ENCODE data around the gene TAF15. TPM values are rescaled to one million over a fixed set of nuclear protein-coding genes. Genes with fewer than 3 reads are reported as not detected.

The TAF15 gene
- total and polyA plus RNA-seq, 10 of the 15 experiments (the other 5 are each of a cell fraction or from before 2014, with no cell fraction given), result 9.5 to 259 (median 40.4) TPM

- ChIA-PET SMC1A (ENCODE audit: uncharacterized antibody, unreplicated experiment) (interaction anchor here (0.6 to 1.2 kb wide), 3 partner anchors 9 to 115 kb away, joined by 3 to 8 read pairs (median 3); partner anchors contain the start of gene CCL5), POLR2A (no interaction called here), RAD21 (ENCODE audit: unreplicated experiment) (interaction anchor here (1.1 to 1.2 kb wide), 2 partner anchors 14 to 64 kb away, joined by 3 read pairs; partner anchors contain the start of genes CCL5 and RDM1), CTCF (no interaction called here)
- no peak overlapping the region for H3K4me3 ChIP-seq
- BruUV-seq (replicated peaks), result no TSS peak
- no peak for ATAC-seq
- H3K9me3 ChIP-seq (replicated peaks; ENCODE audit: control insufficient read depth, insufficient read depth, low read length), result no peaks in the 10 kb centered on the region; the same call in 2 of the 3 replicates
- H3K4me1 ChIP-seq (ENCODE audit: control insufficient read depth, insufficient read depth, low read length), result no peaks in the 10 kb centered on the region
- H2AFZ ChIP-seq (ENCODE audit: control insufficient read depth, low read depth, low read length), result no peak overlapping the region
- no peaks in the 10 kb centered on the region; the same call in 1 of the 2 replicates for H4K20me1 ChIP-seq (ENCODE audit: control insufficient read depth, insufficient read depth)
- no peak for DNase-seq (ENCODE audit: low read depth, low spot score)
- H3K27ac ChIP-seq (ENCODE audit: control insufficient read depth, insufficient read depth), result no peak overlapping the region
- WGBS (ENCODE audit: insufficient coverage, insufficient replicate concordance, low lambda C conversion rate, missing lambda C conversion rate), result 45% methylated on average over 1 of the region's 1 CpG
- H3K36me3 ChIP-seq (ENCODE audit: control insufficient read depth in 2 of 2, insufficient read depth in 2 of 2, low read length in 1 of 2), result no peaks in the 10 kb centered on the region
- no peaks in the 10 kb centered on the region for H3K27me3 ChIP-seq (replicated peaks in 1 of 2; ENCODE audit: control insufficient read depth in 2 of 2, insufficient read depth in 2 of 2, low read length in 1 of 2)
- H3K79me2 ChIP-seq (ENCODE audit: control insufficient read depth, insufficient read depth, low read length), result no peaks in the 10 kb centered on the region
- in situ Hi-C loops (cut with MboI) (no loop called here), intact Hi-C loops (cut with micrococcal nuclease; ENCODE audit: unreplicated experiment) (no loop called here)
- TF ChIP-seq BRCA1 (IDR thresholded peaks at IDR 0.05; ENCODE audit: low read depth, low read length), result no peak
- TF ChIP-seq SIX5 (IDR thresholded peaks at IDR 0.05; ENCODE audit: low read depth, low read length, severe bottlenecking), result no peak
- TF ChIP-seq ZBTB33 (IDR thresholded peaks at IDR 0.05), result no peak
- no peak for TF ChIP-seq ESRRA (IDR thresholded peaks at IDR 0.05; ENCODE audit: low read length)
- TF ChIP-seq ZNF592 (IDR thresholded peaks at IDR 0.05), result no peak
- TF ChIP-seq CHD1 (IDR thresholded peaks at IDR 0.05; ENCODE audit: low read depth, low read length), result no peak
- TF ChIP-seq EP300 (IDR thresholded peaks at IDR 0.05; ENCODE audit: borderline replicate concordance in 1 of 2, control insufficient read depth in 1 of 2, low read depth in 2 of 2, low read length in 2 of 2), result no peak
- no peak for TF ChIP-seq BCLAF1 (IDR thresholded peaks at IDR 0.05)
- TF ChIP-seq NR2C2 (IDR thresholded peaks at IDR 0.05; ENCODE audit: borderline replicate concordance, control insufficient read depth, insufficient read length, low read depth), result no peak
- FAIRE-seq, result no peak
- no peak overlapping the region for H3K9ac ChIP-seq (ENCODE audit: control insufficient read depth, insufficient read depth, low read length)
- no peak overlapping the region for H3K4me2 ChIP-seq (ENCODE audit: control insufficient read depth, insufficient read depth)
These were observed 57.2 kb downstream of the TAF15 start for GRCh38 chr17:35866341-35866950.

All from GM12878 (cell line).